Measurements from ENCODE around the gene SLC66A2. TPM values are rescaled to one million over a fixed set of nuclear protein-coding genes. Genes with fewer than 3 reads are reported as not detected.

Gene SLC66A2
- total RNA-seq, 1 donor from 2014 or later = 5.8 TPM

- Histone ChIP-seq H3F3A (ENCODE audit: low read depth) (no peaks in the 10 kb centered on the region), H4K20me1 (ENCODE audit: low read depth) (peaks cover 50% of the 10 kb centered on the region), H3K27me3 (peaks cover 4% of the 10 kb centered on the region), H3K36me3 (no peaks in the 10 kb centered on the region), H3K9me3 (ENCODE audit: low read depth) (no peaks in the 10 kb centered on the region), H3K4me1 (no peaks in the 10 kb centered on the region), H3K79me2 (ENCODE audit: low read depth) (no peaks in the 10 kb centered on the region), H3K4me3 (no peak overlapping the region), H3K9ac (no peak overlapping the region), H3K4me2 (no peak overlapping the region), H2AFZ (replicated peaks) (no peak overlapping the region), H3K27ac (no peak overlapping the region)
- no peak for DNase-seq (ENCODE audit: low spot score)
- H3K4me1 Mint-ChIP-seq = peaks cover 21% of the 10 kb centered on the region
- H3K4me3 Mint-ChIP-seq = no peak overlapping the region
- peaks cover 2% of the 10 kb centered on the region for H3K9me3 Mint-ChIP-seq
- peaks cover 24% of the 10 kb centered on the region for H3K36me3 Mint-ChIP-seq
- no peak overlapping the region for H3K27ac Mint-ChIP-seq
- peaks cover 5% of the 10 kb centered on the region for H3K27me3 Mint-ChIP-seq (ENCODE audit: insufficient read depth, low read depth)
- TF ChIP-seq EZH2phosphoT487 (IDR thresholded peaks at IDR 0.05) (no peak), EZH2 (IDR thresholded peaks at IDR 0.05) (no peak), CTCF (IDR thresholded peaks at IDR 0.05) (no peak)
Observed at GRCh38 chr18:79944126-79944731, 7.2 kb downstream of the SLC66A2 start.

- Histone ChIP-seq H3K4me1 (no peaks in the 10 kb centered on the region), H3K36me3 (no peaks in the 10 kb centered on the region), H3K79me2 (ENCODE audit: low read depth) (no peaks in the 10 kb centered on the region), H3K4me2 (no peak overlapping the region), H3K9me3 (ENCODE audit: low read depth) (no peaks in the 10 kb centered on the region), H4K20me1 (ENCODE audit: low read depth) (peaks cover 45% of the 10 kb centered on the region), H3F3A (ENCODE audit: low read depth) (no peaks in the 10 kb centered on the region), H2AFZ (replicated peaks) (no peak overlapping the region), H3K27me3 (no peaks in the 10 kb centered on the region), H3K9ac (no peak overlapping the region), H3K27ac (no peak overlapping the region), H3K4me3 (no peak overlapping the region)
- Mint-ChIP-seq H3K9me3 (peaks cover 7% of the 10 kb centered on the region), H3K36me3 (peaks cover 27% of the 10 kb centered on the region), H3K4me1 (peaks cover 17% of the 10 kb centered on the region), H3K27me3 (ENCODE audit: insufficient read depth, low read depth) (peaks cover 3% of the 10 kb centered on the region), H3K27ac (no peak overlapping the region), H3K4me3 (no peak overlapping the region)
- DNase-seq (ENCODE audit: low spot score) = no peak
- no peak for TF ChIP-seq EZH2 (IDR thresholded peaks at IDR 0.05)
- no peak for TF ChIP-seq EZH2phosphoT487 (IDR thresholded peaks at IDR 0.05)
- TF ChIP-seq CTCF (IDR thresholded peaks at IDR 0.05) = no peak
Observed at GRCh38 chr18:79943608-79944125, 7.8 kb downstream of the SLC66A2 start.

DNA sequence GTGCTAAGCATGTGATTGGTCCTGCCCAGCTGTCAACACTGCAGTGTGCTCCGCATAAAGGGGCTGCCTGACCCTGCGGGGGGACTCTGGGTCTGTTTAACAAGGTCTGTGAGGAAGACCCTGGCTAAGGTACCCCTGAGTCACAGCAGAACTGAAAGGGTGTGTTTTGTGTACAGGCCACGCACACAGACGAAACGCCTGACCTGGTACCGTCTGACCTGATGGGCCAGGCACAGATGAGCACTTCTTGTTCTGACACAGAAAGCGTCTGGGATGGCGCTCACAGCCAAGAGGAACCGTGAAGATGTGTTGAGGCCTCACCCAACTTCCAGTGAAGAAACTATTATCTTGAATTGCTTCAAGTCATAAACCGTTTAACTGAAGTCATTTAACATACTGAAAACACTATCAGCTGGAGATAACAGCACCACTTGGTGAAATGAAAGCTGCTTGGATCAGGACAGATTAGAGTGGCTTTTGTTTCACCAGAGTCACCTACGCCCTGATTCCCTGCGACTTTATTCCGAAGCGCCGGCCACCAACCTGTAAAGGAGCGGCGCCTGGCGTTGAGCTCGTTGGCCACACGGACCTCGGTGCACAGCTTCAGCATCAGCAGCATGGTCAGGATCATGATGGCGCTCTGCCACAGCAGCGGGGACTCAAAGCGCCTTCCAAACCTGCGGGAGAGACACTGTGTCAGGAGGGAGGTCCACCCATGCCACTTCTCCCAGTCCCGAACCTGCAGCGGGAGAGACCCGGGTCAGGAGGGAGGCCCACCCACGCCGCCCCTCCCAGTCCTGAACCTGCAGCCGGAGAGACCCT, 8.5 kb downstream of the SLC66A2 start:
- Mint-ChIP-seq H3K9me3 (peaks cover 10% of the 10 kb centered on the region), H3K27ac (no peak overlapping the region), H3K36me3 (peaks cover 26% of the 10 kb centered on the region), H3K4me3 (no peak overlapping the region), H3K27me3 (ENCODE audit: insufficient read depth, low read depth) (peaks cover 2% of the 10 kb centered on the region), H3K4me1 (peaks cover 17% of the 10 kb centered on the region)
- no peak for DNase-seq (ENCODE audit: low spot score)
- Histone ChIP-seq H3K4me3 (no peak overlapping the region), H3K9me3 (ENCODE audit: low read depth) (no peaks in the 10 kb centered on the region), H4K20me1 (ENCODE audit: low read depth) (peaks cover 39% of the 10 kb centered on the region), H3K36me3 (no peaks in the 10 kb centered on the region), H3K4me2 (no peak overlapping the region), H3K9ac (no peak overlapping the region), H3K27ac (no peak overlapping the region), H3K27me3 (no peaks in the 10 kb centered on the region), H3K4me1 (no peaks in the 10 kb centered on the region), H2AFZ (replicated peaks) (no peak overlapping the region), H3F3A (ENCODE audit: low read depth) (no peaks in the 10 kb centered on the region), H3K79me2 (ENCODE audit: low read depth) (no peaks in the 10 kb centered on the region)
- TF ChIP-seq EZH2 (IDR thresholded peaks at IDR 0.05) = no peak
- TF ChIP-seq EZH2phosphoT487 (IDR thresholded peaks at IDR 0.05) = no peak
- no peak for TF ChIP-seq CTCF (IDR thresholded peaks at IDR 0.05)
